PC-9 (cell line): ENCODE data around the gene HSPA9. TPM values are rescaled to one million over a fixed set of nuclear protein-coding genes. Genes with fewer than 3 reads are reported as not detected.

Source experiments
- BruUV-seq: library from RNA; stranded (reverse); fragments of 400-500 nt; replicated peaks from 2 replicates; lab custom pipeline; 2021; lab: Mats Ljungman, UMichigan
- CTCF ChIA-PET: fragments of 300-600 bp; sonication (Branson Sonifier 250); formaldehyde crosslinking; loops from one replicate; lab custom pipeline; 2022; ENCODE audit warnings: antibody characterized with exemption; lab: Charles Lee
- POLR2A ChIA-PET: fragments of 300-600 bp; sonication (Branson Sonifier 250); formaldehyde crosslinking; loops from one replicate; lab custom pipeline; 2022; ENCODE audit warnings: antibody characterized with exemption; ENCODE audit not compliant: unreplicated experiment; lab: Charles Lee
- DNase-seq, 2 experiments: peaks; one replicate each; pipeline versions ENCODE4 v3.0.0 to v3.0.0-alpha.2; 2015 to 2022; ENCODE audit warnings: mixed read lengths in 1 of 2
- H2AFZ ChIP-seq: fragments of 200-600 bp; sonication (generic); 2 replicates; pipeline ENCODE4 v1.8.1; 2017; ENCODE audit warnings: antibody characterized with exemption
- H3F3A ChIP-seq: fragments of 200-600 bp; sonication (generic); 2 replicates; pipeline ENCODE4 v1.8.1; 2017; ENCODE audit warnings: antibody characterized with exemption, mild to moderate bottlenecking, low read depth; ENCODE audit not compliant: insufficient read depth
- H3K27ac ChIP-seq: fragments of 200-600 bp; sonication (generic); 2 replicates; pipeline ENCODE4 v1.6.1; 2016; ENCODE audit warnings: mixed run types
- H3K27me3 ChIP-seq: fragments of 200-600 bp; sonication (generic); 2 replicates; pipeline ENCODE4 v1.6.1; 2016; ENCODE audit warnings: low read depth, mixed run types; ENCODE audit not compliant: insufficient read depth
- H3K36me3 ChIP-seq: fragments of 200-600 bp; sonication (generic); 2 replicates; pipeline ENCODE4 v1.6.1; 2016; ENCODE audit warnings: low read depth, mixed run types
- H3K4me1 ChIP-seq: fragments of 200-600 bp; sonication (generic); replicated peaks from 2 replicates; pipeline ENCODE4 v1.6.1; 2016; ENCODE audit warnings: mixed run types; ENCODE audit not compliant: insufficient read depth
- H3K4me2 ChIP-seq: fragments of 200-600 bp; sonication (generic); 2 replicates; pipeline ENCODE4 v1.6.1; 2017; ENCODE audit warnings: mixed run types
- H3K4me3 ChIP-seq: fragments of 200-600 bp; sonication (generic); 2 replicates; pipeline ENCODE4 v1.6.1; 2016; ENCODE audit warnings: mixed run types
- H3K79me2 ChIP-seq: fragments of 200-600 bp; sonication (generic); 2 replicates; pipeline ENCODE4 v1.6.1; 2017; ENCODE audit warnings: low read depth, mixed run types
- H3K9me2 ChIP-seq: fragments of 200-600 bp; sonication (generic); 2 replicates; pipeline ENCODE4 v1.8.1; 2017; ENCODE audit warnings: mild to moderate bottlenecking; ENCODE audit not compliant: insufficient read depth
- H3K9me3 ChIP-seq: fragments of 200-600 bp; sonication (generic); 2 replicates; pipeline ENCODE4 v1.8.1; 2016; ENCODE audit warnings: low read depth; ENCODE audit not compliant: insufficient read depth
- H4K20me1 ChIP-seq: fragments of 200-600 bp; sonication (generic); 2 replicates; pipeline ENCODE4 v1.8.1; 2017; ENCODE audit not compliant: insufficient read depth
- EZH2 ChIP-seq: fragments of 200-600 bp; sonication (generic); IDR thresholded peaks from 2 replicates; pipeline ENCODE4 v1.8.0; 2017; ENCODE audit warnings: antibody characterized with exemption, low read depth
- intact Hi-C: fragments of 100-400 bp; cut with micrococcal nuclease; formaldehyde crosslinking; loops from one replicate; pipeline ENCODE4 v1.10.0; 2022; ENCODE audit not compliant: unreplicated experiment
- total RNA-seq: library from RNA; stranded (reverse); gene quantifications from 2 replicates; pipeline ENCODE4 v1.2.3, GENCODE V29; 2021
- TF ChIP-seq, protein P1 (sequence below): fragments of 200-600 bp; sonication (generic); conservative IDR thresholded peaks from 2 replicates; pipeline ENCODE4 v1.6.1; 2017; ENCODE audit warnings: mixed run types, antibody characterized with exemption, mild to moderate bottlenecking, moderate library complexity

Gene HSPA9
- total RNA-seq, 1 experiment from 2014 or later, result 256 TPM

DNA sequence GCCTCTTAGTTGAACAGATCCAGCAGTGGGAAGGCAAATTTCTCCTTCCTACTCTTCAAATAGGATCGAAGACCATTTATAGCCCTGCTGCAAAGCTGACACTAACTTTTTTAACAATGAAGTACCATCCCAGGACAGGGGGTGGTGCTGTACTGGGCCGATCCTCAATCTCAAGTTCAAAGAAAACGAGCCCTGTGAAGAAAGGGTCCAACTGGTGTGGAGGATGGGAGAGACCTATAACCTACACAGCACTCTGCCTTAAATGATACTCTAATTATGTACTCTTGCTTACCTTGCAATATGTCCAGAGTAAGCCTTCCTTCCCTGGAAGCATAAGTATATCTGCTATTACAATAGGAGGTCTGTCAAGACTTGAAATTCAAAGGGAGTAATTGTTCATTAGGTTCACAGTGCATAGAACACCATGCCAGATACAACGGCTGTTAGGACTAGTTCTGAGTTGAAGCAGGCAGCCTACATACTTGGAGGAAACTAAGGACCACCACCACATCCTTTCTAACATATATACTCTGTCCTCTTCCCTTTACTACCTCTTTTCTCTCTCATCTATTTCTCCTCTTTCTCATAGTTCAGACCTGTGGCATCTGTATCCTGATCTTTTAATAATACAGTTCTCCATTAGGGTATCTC, 38.4 kb downstream of the HSPA9 start:
- DNase-seq, result no peak
- H3K9me2 ChIP-seq, result no peaks in the 10 kb centered on the region
- no peaks in the 10 kb centered on the region for H3K27me3 ChIP-seq
- peaks cover 89% of the 10 kb centered on the region for H4K20me1 ChIP-seq
- peaks cover 28% of the 10 kb centered on the region for H3F3A ChIP-seq
- H3K4me3 ChIP-seq, result no peak overlapping the region
- H3K9me3 ChIP-seq, result no peaks in the 10 kb centered on the region
- TF ChIP-seq, protein P1, sequence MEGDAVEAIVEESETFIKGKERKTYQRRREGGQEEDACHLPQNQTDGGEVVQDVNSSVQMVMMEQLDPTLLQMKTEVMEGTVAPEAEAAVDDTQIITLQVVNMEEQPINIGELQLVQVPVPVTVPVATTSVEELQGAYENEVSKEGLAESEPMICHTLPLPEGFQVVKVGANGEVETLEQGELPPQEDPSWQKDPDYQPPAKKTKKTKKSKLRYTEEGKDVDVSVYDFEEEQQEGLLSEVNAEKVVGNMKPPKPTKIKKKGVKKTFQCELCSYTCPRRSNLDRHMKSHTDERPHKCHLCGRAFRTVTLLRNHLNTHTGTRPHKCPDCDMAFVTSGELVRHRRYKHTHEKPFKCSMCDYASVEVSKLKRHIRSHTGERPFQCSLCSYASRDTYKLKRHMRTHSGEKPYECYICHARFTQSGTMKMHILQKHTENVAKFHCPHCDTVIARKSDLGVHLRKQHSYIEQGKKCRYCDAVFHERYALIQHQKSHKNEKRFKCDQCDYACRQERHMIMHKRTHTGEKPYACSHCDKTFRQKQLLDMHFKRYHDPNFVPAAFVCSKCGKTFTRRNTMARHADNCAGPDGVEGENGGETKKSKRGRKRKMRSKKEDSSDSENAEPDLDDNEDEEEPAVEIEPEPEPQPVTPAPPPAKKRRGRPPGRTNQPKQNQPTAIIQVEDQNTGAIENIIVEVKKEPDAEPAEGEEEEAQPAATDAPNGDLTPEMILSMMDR, result peak; percentile 49; the same call in 1 of the 2 replicates
- TF ChIP-seq EZH2, result no peak
- no peak overlapping the region for H3K27ac ChIP-seq
- BruUV-seq, result no TSS peak
- H3K36me3 ChIP-seq, result peaks cover 51% of the 10 kb centered on the region
- H3K4me1 ChIP-seq, result peaks cover 31% of the 10 kb centered on the region
- no peak overlapping the region for H3K4me2 ChIP-seq
- POLR2A ChIA-PET, result interaction anchor here (0.7 kb wide), 1 partner anchor 67 kb away, joined by 3 read pairs; no protein-coding TSS in a partner anchor
- H3K79me2 ChIP-seq, result peaks cover 99% of the 10 kb centered on the region
- CTCF ChIA-PET, result no interaction called here
- H2AFZ ChIP-seq, result no peak overlapping the region
- intact Hi-C loops, result no loop called here

DNA sequence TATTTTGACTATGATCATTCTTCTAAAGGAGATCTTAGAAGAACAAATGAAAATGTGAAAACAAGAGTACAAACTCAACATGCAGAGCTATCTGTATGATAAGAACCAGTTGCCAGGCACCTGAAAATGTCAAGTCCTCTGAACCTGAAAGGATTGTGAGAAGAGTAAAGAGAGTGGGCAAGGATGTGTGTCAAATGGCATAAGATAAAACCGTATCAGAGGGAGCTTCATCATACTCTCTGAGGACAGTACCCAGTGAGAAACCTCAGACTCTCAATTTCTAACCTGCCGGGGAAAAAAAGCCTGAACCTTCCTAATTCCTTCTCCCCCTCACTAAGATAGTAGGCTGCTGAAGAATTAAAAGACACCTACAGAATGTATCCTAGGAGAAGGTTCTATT, 39.0 kb downstream of the HSPA9 start:
- H3K4me3 ChIP-seq, result no peak overlapping the region
- no peaks in the 10 kb centered on the region for H3K9me3 ChIP-seq
- H4K20me1 ChIP-seq, result peaks cover 88% of the 10 kb centered on the region
- DNase-seq, result no peak
- intact Hi-C loops, result no loop called here
- no peaks in the 10 kb centered on the region for H3K9me2 ChIP-seq
- H2AFZ ChIP-seq, result no peak overlapping the region
- no peak overlapping the region for H3K27ac ChIP-seq
- no TSS peak for BruUV-seq
- ChIA-PET CTCF (interaction anchor here (0.6 kb wide), 1 partner anchor 100 kb away, joined by 4 read pairs; no protein-coding TSS in a partner anchor), POLR2A (no interaction called here)
- no peak overlapping the region for H3K4me2 ChIP-seq
- TF ChIP-seq, protein P1, result no peak
- TF ChIP-seq EZH2, result no peak
- peaks cover 99% of the 10 kb centered on the region for H3K79me2 ChIP-seq
- H3K36me3 ChIP-seq, result peaks cover 50% of the 10 kb centered on the region
- H3F3A ChIP-seq, result peaks cover 28% of the 10 kb centered on the region
- no peaks in the 10 kb centered on the region for H3K27me3 ChIP-seq
- H3K4me1 ChIP-seq, result peaks cover 26% of the 10 kb centered on the region

DNA sequence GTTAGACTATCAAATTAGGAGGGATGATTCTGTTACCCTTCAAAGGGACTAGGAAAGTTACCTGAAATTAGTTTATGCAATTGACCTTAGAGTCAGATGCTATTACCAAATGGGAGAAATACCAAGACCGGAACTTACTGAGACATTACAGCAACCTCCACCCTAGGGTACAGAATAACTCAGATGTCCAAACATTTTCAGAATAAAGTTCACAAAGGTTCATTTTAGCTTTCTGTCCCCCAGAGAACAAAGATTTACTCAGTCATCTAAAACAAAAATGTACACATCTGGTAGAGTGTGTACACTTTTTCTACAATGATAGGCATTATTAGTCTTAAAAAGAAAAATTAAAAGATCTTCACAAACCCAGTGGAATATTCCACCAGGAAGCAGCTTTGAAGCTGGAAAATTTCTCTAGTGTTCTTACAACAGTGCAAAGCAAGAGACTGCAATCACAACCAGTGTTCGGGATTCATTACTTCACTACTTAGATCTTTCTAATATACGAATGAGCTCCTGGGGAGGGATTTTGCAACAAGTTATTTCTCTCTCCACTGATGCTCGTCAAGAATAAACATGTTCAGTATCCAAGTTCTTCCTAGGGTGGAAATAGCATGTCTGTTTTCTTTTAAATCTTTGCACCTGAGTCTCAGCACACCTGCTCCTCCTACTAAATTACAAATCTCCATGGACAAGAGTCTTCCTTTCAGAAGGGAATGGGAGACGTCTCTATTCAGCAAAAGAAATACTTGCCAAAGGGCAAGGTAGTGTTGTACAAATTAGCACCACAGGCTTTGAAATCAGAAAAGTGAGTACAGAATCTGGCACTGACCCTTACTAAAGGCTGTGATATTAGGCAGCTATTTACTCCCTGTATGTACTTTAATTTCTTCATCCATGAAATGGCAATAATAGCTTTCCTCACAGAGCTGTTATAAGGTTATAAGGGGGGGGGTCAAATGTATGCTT, 40.9 kb downstream of the HSPA9 start:
- peaks cover 99% of the 10 kb centered on the region for H3K79me2 ChIP-seq
- no peaks in the 10 kb centered on the region for H3K27me3 ChIP-seq
- peaks cover 31% of the 10 kb centered on the region for H3K36me3 ChIP-seq
- no peaks in the 10 kb centered on the region for H3K9me3 ChIP-seq
- H3F3A ChIP-seq, result peaks cover 40% of the 10 kb centered on the region
- no peak overlapping the region for H3K27ac ChIP-seq
- ChIA-PET CTCF (no interaction called here), POLR2A (no interaction called here)
- no peak overlapping the region for H3K4me3 ChIP-seq
- no peak overlapping the region for H2AFZ ChIP-seq
- H3K4me2 ChIP-seq, result no peak overlapping the region
- intact Hi-C loops, result no loop called here
- TF ChIP-seq EZH2, result no peak
- TF ChIP-seq, protein P1, result no peak
- no TSS peak for BruUV-seq
- H4K20me1 ChIP-seq, result peaks cover 88% of the 10 kb centered on the region
- no peaks in the 10 kb centered on the region for H3K9me2 ChIP-seq
- DNase-seq, result no peak
- H3K4me1 ChIP-seq, result peaks cover 24% of the 10 kb centered on the region
